Breast epithelium (tissue), 3 donors: ENCODE measurements around the gene C16orf74.

Source experiments
- CTCF ChIP-seq, 3 donors: fragments of 450-650 bp; IDR thresholded peaks; one replicate each; pipeline ENCODE4 v1.5.1; 2016 to 2017; ENCODE audit warnings: antibody characterized with exemption in 3 of 3, mild to moderate bottlenecking in 3 of 3, moderate library complexity in 3 of 3
- POLR2A ChIP-seq: fragments of 450-650 bp; IDR thresholded peaks from one replicate; pipeline ENCODE4 v1.6.1; 2016; ENCODE audit warnings: antibody characterized with exemption, mild to moderate bottlenecking, moderate library complexity
- POLR2AphosphoS5 ChIP-seq, 3 donors: sonication (generic); formaldehyde crosslinking; IDR thresholded peaks; one replicate each; pipeline ENCODE4 v1.6.1; 2017; ENCODE audit warnings: antibody characterized with exemption in 3 of 3

DNA sequence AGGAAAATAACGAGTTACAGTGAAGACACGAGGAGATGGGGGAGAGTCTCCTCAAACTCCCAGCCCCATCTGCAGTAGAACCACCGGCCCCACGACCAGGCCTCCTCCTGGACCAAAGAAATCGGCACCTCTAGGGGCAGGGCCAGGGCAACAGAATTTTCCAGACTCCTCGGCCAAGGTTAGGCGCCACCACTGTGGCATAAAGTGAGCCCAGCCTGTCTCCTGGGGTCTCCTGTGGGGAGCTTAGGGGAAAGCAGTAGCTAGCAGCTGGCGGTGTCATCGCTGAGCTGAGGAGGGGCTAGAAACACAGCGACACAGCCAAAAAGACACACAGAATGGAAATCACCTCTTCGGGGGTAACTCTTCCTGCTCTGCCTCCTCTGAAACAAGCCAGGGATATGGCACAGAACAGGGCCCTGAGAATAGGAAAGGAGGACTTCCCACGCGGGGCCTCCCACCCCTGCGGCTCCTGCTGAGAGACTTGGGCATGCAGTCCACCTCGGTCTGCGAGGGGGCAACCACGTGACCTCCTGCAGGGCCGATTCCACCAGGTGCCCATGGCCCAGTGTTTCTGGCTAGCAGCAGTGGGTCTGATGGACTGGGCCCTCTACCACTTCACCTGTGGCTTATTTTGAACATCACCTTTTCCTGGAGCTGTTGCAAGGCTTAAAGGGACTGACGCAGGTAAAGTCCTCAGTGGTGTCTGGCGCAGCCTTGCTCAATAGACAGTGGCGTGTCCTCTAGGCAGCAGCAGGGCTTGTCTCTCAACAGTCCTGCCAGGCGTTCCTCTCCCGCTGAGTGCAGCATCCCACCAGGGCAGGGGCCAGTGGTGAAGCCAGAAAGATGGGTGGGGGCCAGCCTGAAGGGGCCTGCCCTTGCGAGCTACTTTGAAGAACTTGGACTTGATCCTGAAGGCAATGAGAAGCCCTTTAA, 55.4 kb downstream of the C16orf74 start:
- TF ChIP-seq POLR2AphosphoS5 (IDR thresholded peaks at IDR 0.05) = no peak
- TF ChIP-seq CTCF (IDR thresholded peaks at IDR 0.05) = no peak
- no peak for TF ChIP-seq POLR2A
